Activated CD4-positive, alpha-beta memory T cell treated with anti-CD3 and anti-CD28 coated beads for 36 hours (primary cell): Measurements from ENCODE around the gene DPP7. TPM values are rescaled to one million over a fixed set of nuclear protein-coding genes. Genes with fewer than 3 reads are reported as not detected.
"Not testable (repeated sequence)": the region's sequence is repeated elsewhere in the genome, so short reads cannot be mapped to it uniquely, and the experiment has no call there.

Experiments
- CTCF ChIA-PET: fragments of 350-600 bp; sonication (Branson Sonifier 250); formaldehyde crosslinking; loops from one replicate; lab custom pipeline; 2021; ENCODE audit warnings: antibody characterized with exemption, inconsistent platforms; lab: Charles Lee
- POLR2A ChIA-PET: fragments of 350-600 bp; sonication (Branson Sonifier 250); formaldehyde crosslinking; loops from one replicate; lab custom pipeline; 2021; ENCODE audit warnings: antibody characterized with exemption; lab: Charles Lee
- DNase-seq: peaks from one replicate; pipeline ENCODE4 v3.0.0-alpha.2; 2020
- H3K27ac Mint-ChIP-seq: one replicate; pipeline ENCODE4 v1.8.0; 2021; ENCODE audit warnings: mixed read lengths
- H3K27me3 Mint-ChIP-seq: one replicate; pipeline ENCODE4 v1.8.0; 2021; ENCODE audit warnings: mixed read lengths
- H3K36me3 Mint-ChIP-seq: one replicate; pipeline ENCODE4 v1.8.0; 2021; ENCODE audit warnings: mixed read lengths
- H3K4me1 Mint-ChIP-seq: one replicate; pipeline ENCODE4 v1.8.0; 2021; ENCODE audit warnings: low read depth, mixed read lengths
- H3K4me3 Mint-ChIP-seq: one replicate; pipeline ENCODE4 v1.8.0; 2021; ENCODE audit warnings: mild to moderate bottlenecking, mixed read lengths
- H3K9me3 Mint-ChIP-seq: one replicate; pipeline ENCODE4 v1.8.0; 2021; ENCODE audit warnings: mixed read lengths
- intact Hi-C: fragments of 100-400 bp; cut with micrococcal nuclease; formaldehyde crosslinking; loops from one replicate; pipeline ENCODE4 v1.15.1; 2023
- total RNA-seq, 2 experiments: library from RNA; stranded (reverse); gene quantifications; one replicate each; pipeline ENCODE4 v1.2.3, GENCODE V29; 2021

DPP7 gene
- total RNA-seq, 2 experiments from 2014 or later, result 195 to 208 TPM

DNA sequence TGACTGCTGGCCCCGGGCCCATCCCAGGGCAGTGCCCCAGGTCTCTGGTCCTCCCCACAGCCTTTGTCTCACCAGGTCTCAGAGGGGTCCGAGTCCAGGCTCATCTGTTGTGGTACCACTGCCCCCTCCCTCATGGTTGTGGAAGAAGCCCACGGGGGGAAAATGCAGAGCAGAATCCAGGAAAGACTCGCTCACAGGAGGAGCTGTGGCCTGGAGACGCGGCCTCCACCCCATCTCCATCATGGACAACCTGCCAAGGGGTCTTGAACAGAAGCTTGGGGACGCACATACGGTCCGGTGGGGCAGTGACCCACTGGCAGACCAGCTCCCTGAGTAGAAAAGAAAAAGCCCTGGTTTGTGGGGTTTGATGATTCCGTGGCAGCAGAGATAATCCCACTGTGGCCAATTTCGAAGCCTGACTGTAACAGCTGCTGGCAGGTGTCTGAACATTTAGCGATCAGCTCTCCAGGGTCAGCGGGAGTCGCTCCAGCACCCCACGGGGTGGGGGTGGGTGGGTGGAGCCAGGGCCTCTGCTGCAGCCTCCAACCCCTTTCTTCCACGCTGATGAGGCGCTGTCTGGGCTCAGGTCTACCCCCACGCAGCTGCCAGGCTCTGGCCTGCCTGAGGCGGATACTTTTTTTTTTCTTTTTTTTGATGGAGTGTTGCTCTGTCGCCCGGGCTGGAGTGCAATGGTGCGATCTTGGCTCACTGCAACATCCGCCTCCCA lies 22.5 kb upstream of the DPP7 start:
- intact Hi-C loops, result no loop called here
- H3K4me1 Mint-ChIP-seq, result no peaks in the 10 kb centered on the region
- POLR2A ChIA-PET, result no interaction called here
- no peaks in the 10 kb centered on the region for H3K36me3 Mint-ChIP-seq
- no peak overlapping the region for H3K4me3 Mint-ChIP-seq
- H3K27ac Mint-ChIP-seq, result no peak overlapping the region
- CTCF ChIA-PET, result interaction anchor here (1.0 to 1.3 kb wide), 3 partner anchors 20 to 90 kb away, joined by 3 to 4 read pairs (median 3); no protein-coding TSS in a partner anchor
- no peaks in the 10 kb centered on the region for H3K9me3 Mint-ChIP-seq
- peaks cover 42% of the 10 kb centered on the region for H3K27me3 Mint-ChIP-seq
- DNase-seq, result no peak

DNA sequence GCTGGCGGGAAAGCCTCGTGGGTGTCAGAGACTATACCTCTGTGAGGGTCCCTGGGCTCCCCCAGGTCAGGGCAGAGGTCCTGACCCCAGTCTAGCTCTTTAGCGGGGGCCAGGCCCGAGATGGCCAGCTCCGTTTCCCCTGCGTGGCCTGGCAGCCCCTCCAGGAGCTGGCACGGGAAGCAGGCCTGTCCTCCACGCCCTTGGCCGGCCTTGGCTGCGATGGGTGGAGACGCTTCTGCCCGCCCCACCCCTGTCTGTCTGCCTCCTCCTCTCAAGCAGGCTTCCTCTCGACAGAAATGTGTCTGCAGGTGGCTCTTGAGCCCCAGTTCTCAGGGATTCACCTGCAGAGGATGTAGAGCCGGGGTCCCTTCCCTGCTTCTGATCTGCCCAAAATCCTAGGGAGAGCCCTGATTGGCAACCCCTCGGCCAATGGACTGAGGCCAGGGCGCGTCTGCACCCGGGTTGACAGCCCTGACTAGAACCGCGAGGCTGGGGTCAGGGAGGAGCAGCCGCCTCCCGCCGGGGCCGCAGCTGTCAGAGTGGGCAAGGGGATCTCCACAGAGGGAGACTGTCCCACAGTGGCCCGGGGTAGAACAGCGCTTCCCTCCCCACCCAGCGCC lies 21.8 kb upstream of the DPP7 start:
- Mint-ChIP-seq H3K9me3 (no peaks in the 10 kb centered on the region), H3K36me3 (no peaks in the 10 kb centered on the region), H3K4me1 (no peaks in the 10 kb centered on the region), H3K27me3 (peaks cover 39% of the 10 kb centered on the region), H3K4me3 (no peak overlapping the region), H3K27ac (no peak overlapping the region)
- intact Hi-C loops, result no loop called here
- ChIA-PET CTCF (interaction anchor here (1.3 kb wide), 1 partner anchor 38 kb away, joined by 3 read pairs; no protein-coding TSS in a partner anchor), POLR2A (no interaction called here)
- no peak for DNase-seq

DNA sequence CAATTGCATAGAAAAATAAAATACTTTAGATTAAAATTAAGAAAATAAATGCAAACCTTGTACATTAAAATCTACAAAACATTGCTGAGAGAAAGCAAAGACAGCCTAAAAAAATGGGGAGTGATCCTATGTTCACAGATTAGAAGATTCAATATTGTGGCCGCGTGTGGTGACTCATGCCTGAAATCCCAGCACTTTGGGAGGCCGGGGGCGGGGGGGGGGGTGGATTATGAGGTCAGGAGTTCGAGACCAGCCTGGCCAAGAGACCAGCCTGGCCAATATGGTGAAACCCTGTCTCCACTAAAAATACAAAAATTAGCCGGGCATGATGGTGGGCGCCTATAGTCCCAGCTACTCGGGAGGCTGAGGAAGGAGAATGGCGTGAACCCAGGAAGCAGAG lies 20.6 kb upstream of the DPP7 start:
- intact Hi-C loops, H3K36me3 Mint-ChIP-seq, H3K4me3 Mint-ChIP-seq, H3K9me3 Mint-ChIP-seq, DNase-seq, CTCF ChIA-PET, H3K4me1 Mint-ChIP-seq, H3K27ac Mint-ChIP-seq: not testable (repeated sequence)
- POLR2A ChIA-PET, result interaction anchor here (0.6 kb wide), 1 partner anchor 87 kb away, joined by 3 read pairs; no protein-coding TSS in a partner anchor
- H3K27me3 Mint-ChIP-seq, result peaks cover 30% of the 10 kb centered on the region

GRCh38 chr9:137134191-137134590 lies 19.7 kb upstream of the DPP7 start:
- no peaks in the 10 kb centered on the region for H3K36me3 Mint-ChIP-seq
- H3K9me3 Mint-ChIP-seq, result no peaks in the 10 kb centered on the region
- no peak for DNase-seq
- intact Hi-C loops, result no loop called here
- H3K27ac Mint-ChIP-seq, result no peak overlapping the region
- no peak overlapping the region for H3K4me3 Mint-ChIP-seq
- POLR2A ChIA-PET, result no interaction called here
- H3K4me1 Mint-ChIP-seq, result peaks cover 2% of the 10 kb centered on the region
- H3K27me3 Mint-ChIP-seq, result peaks cover 22% of the 10 kb centered on the region
- CTCF ChIA-PET, result no interaction called here

- POLR2A ChIA-PET, result interaction anchor here (0.6 to 4.3 kb wide), 12 partner anchors 16 to 112 kb away, joined by 3 to 26 read pairs (median 7); partner anchors contain the start of genes ANAPC2, DPP7, MAN1B1 and NDOR1
- peak overlapping the region; percentile 78 for H3K4me3 Mint-ChIP-seq
- H3K9me3 Mint-ChIP-seq, result no peaks in the 10 kb centered on the region
- H3K27ac Mint-ChIP-seq, result no peak overlapping the region
- H3K4me1 Mint-ChIP-seq, result peaks cover 20% of the 10 kb centered on the region
- DNase-seq, result peak; percentile 16
- CTCF ChIA-PET, result interaction anchor here (1.0 to 2.7 kb wide), 19 partner anchors 9 to 130 kb away, joined by 3 to 13 read pairs (median 5); partner anchors contain the start of genes ANAPC2, GRIN1, RNF224 and SSNA1
- peaks cover 2% of the 10 kb centered on the region for H3K27me3 Mint-ChIP-seq
- intact Hi-C loops, result no loop called here
- H3K36me3 Mint-ChIP-seq, result peaks cover 2% of the 10 kb centered on the region
These were observed 15.7 kb upstream of the DPP7 start for GRCh38 chr9:137130176-137130755.

DNA sequence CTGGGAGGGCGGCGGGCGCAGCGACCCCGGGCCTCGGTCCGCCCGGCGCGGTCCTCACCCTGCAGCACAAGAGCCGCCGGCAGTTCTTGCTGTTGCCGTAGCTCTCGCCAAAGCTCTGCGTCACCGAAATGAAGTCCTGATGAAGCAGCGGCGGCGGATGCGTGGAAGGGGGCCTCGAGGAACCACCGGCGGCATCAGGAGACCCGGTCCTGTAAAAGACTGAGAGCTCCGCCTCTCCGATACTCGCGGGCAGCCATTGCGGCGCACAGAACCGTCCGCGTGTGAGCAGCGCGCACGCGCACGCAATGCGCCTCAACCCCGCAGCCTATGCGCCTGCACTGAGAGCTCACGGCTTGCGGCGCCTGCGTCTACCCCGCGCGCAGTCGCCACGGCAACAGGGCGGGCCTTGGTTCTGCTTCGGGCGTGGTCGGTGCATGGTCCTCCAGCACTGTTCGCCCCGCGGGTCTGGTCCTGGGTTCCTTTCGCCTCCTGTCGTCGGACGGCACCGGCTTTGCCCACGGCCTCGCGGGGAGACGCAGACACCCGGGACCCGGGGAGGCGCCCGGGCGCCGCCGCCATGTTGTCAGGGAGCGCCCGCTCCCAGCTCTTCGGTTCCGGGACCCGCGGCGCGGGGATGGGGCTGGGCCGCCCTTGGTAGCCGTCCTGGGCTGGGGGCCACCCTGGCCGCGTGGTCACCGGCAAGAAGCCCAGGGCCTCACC lies 15.1 kb upstream of the DPP7 start:
- POLR2A ChIA-PET, result interaction anchor here (0.6 to 4.3 kb wide), 12 partner anchors 15 to 113 kb away, joined by 3 to 26 read pairs (median 7); partner anchors contain the start of genes ANAPC2, DPP7, MAN1B1 and NDOR1

GRCh38 chr9:137128862-137129455 lies 14.4 kb upstream of the DPP7 start:
- intact Hi-C loops, result loop anchor here (1.0 to 5.0 kb wide), 5 partner anchors 15 to 113 kb away; partner anchors contain the start of genes DPP7, MAN1B1, RNF208 and TUBB4B
- Mint-ChIP-seq H3K4me1 (peaks cover 20% of the 10 kb centered on the region), H3K27ac (peak overlapping the region; percentile 87), H3K9me3 (no peaks in the 10 kb centered on the region), H3K4me3 (peak overlapping the region; percentile 84), H3K27me3 (peaks cover 2% of the 10 kb centered on the region), H3K36me3 (peaks cover 2% of the 10 kb centered on the region)
- POLR2A ChIA-PET, result interaction anchor here (1.0 to 4.3 kb wide), 10 partner anchors 14 to 113 kb away, joined by 3 to 26 read pairs (median 9); partner anchors contain the start of genes ANAPC2, DPP7, MAN1B1 and NDOR1
- DNase-seq, result peak; percentile 40
- CTCF ChIA-PET, result interaction anchor here (0.6 to 2.7 kb wide), 20 partner anchors 10 to 173 kb away, joined by 3 to 13 read pairs (median 4); partner anchors contain the start of genes ANAPC2, GRIN1, NRARP and SSNA1

More for the DNA sequence above, 15.1 kb upstream of the DPP7 start:
- Mint-ChIP-seq H3K36me3 (peaks cover 2% of the 10 kb centered on the region), H3K9me3 (no peaks in the 10 kb centered on the region), H3K4me3 (peak overlapping the region; percentile 84), H3K4me1 (peaks cover 20% of the 10 kb centered on the region), H3K27ac (peak overlapping the region; percentile 70), H3K27me3 (peaks cover 2% of the 10 kb centered on the region)
- intact Hi-C loops, result loop anchor here (1.0 to 5.0 kb wide), 5 partner anchors 15 to 113 kb away; partner anchors contain the start of genes DPP7, MAN1B1, RNF208 and TUBB4B
- CTCF ChIA-PET, result interaction anchor here (0.6 to 2.7 kb wide), 21 partner anchors 9 to 172 kb away, joined by 3 to 13 read pairs (median 4); partner anchors contain the start of genes ANAPC2, GRIN1, NRARP and RNF224
- DNase-seq, result peak; percentile 94

DNA sequence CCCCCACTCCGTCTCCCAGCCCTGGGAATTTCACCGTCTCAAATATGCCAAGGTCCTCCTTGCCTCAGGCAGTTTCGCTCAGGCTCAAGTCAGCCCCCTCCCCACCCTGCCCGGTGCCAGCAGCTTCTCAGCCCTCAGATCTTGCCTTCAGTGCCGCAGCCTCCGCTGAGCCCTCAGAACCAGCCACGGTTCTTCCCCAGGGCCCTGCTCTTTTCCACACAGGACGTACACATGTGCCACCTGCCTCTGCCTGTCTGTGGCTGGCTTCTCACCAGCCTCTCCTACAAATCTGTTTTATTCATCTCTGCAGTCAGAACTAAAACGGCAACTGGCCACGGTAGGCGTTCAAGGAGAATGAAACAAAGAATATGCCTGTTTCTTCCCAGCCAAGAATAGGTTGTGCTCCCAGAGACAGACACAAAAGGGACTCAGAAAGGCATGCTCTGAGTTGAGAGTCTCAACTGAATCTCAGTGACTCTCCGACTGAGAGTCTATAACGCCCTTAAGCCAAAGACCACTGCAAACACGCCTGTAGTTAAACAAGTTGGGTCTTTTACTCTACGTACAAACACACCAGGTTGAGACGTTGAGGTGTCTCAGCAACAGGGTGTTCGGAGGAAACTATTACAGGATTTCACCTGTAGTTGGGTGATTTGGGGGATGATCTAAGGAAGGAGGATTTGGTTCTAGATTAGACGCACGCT lies 13.8 kb upstream of the DPP7 start:
- Mint-ChIP-seq H3K36me3 (peaks cover 2% of the 10 kb centered on the region), H3K4me3 (peak overlapping the region; percentile 84), H3K9me3 (no peaks in the 10 kb centered on the region), H3K27ac (peak overlapping the region; percentile 87), H3K4me1 (peaks cover 20% of the 10 kb centered on the region), H3K27me3 (peaks cover 2% of the 10 kb centered on the region)
- intact Hi-C loops, result loop anchor here (2.0 to 5.0 kb wide), 2 partner anchors 94 to 114 kb away; partner anchors contain the start of genes RNF208 and TUBB4B
- DNase-seq, result peak; percentile 58
- POLR2A ChIA-PET, result interaction anchor here (0.6 to 4.3 kb wide), 9 partner anchors 13 to 114 kb away, joined by 3 to 26 read pairs (median 6); partner anchors contain the start of genes ANAPC2, DPP7, RNF208 and SSNA1
- CTCF ChIA-PET, result interaction anchor here (1.0 to 2.7 kb wide), 10 partner anchors 48 to 109 kb away, joined by 3 to 11 read pairs (median 5); partner anchors contain the start of genes ANAPC2, RNF224 and SSNA1

DNA sequence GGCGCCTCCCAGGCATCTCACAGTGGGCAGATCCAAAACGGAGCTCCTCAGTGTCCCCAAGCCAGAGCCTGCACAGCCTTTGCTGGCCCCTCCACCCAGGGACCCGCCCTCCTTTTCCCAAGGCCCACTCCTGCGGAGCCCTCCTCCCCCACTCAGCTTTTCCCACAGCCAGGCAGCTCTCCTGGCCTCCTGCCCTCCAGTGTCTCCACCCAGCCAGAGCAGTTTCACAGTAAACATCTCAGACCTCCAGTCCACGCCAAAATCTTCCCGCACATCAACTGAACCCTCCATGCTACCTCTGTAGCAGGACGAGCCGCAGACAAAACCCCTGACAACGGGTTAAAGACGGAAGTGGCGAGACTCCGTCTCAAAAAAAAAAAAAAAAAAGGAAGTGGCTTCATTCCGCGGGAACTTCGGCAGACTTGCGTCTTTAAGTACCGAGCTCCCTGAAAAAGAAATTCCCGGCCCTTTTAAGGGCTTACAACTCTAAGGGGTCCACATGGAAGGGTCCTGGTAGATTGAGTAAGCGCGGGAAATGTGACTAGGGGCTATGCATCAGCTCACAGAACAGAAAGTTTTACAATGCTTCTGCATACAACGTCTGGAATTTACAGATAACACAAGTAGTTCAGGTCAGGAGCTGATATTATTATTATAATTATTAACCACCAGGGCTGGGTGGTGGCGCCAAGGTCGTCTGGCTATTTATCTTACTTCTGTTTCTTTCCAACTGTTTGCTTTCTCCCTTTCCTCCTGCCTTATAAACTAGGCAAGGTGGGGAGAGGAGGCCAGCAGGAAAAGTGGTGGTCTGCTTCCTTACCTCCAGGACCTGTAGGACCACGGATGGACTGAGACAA lies 13.0 kb upstream of the DPP7 start:
- POLR2A ChIA-PET, result interaction anchor here (0.6 to 4.3 kb wide), 10 partner anchors 12 to 130 kb away, joined by 3 to 26 read pairs (median 4); partner anchors contain the start of genes ANAPC2, RNF208, SSNA1 and TUBB4B
- H3K4me1 Mint-ChIP-seq, result peaks cover 20% of the 10 kb centered on the region
- H3K36me3 Mint-ChIP-seq, result peaks cover 2% of the 10 kb centered on the region
- no peaks in the 10 kb centered on the region for H3K27me3 Mint-ChIP-seq
- CTCF ChIA-PET, result interaction anchor here (1.0 to 1.5 kb wide), 8 partner anchors 41 to 109 kb away, joined by 3 to 8 read pairs (median 4); partner anchors contain the start of genes ANAPC2, MAN1B1, RNF224 and SSNA1
- intact Hi-C loops, result loop anchor here (2.0 to 5.0 kb wide), 2 partner anchors 95 to 115 kb away; partner anchors contain the start of genes RNF208 and TUBB4B
- DNase-seq, result peak; percentile 50
- H3K9me3 Mint-ChIP-seq, result no peaks in the 10 kb centered on the region
- H3K27ac Mint-ChIP-seq, result peak overlapping the region; percentile 87
- peak overlapping the region; percentile 84 for H3K4me3 Mint-ChIP-seq
